Esophagus squamous epithelium (tissue), 4 donors: Measurements from ENCODE around the gene CABLES1.

Experiments
- CTCF ChIP-seq, 6 experiments: fragments of 450-650 bp in 4 of 6; fragments of 200-600 bp in 2 of 6; sonication (generic) in 2 of 6; IDR thresholded peaks; one replicate each; pipeline ENCODE4 v1.5.1; 2016 to 2019; ENCODE audit warnings: antibody characterized with exemption in 6 of 6, mild to moderate bottlenecking in 4 of 6, moderate library complexity in 4 of 6
- POLR2A ChIP-seq, 4 donors: fragments of 450-650 bp; IDR thresholded peaks; one replicate each; pipeline ENCODE4 v1.6.1; 2017; ENCODE audit warnings: antibody characterized with exemption in 4 of 4, mild to moderate bottlenecking in 4 of 4, moderate library complexity in 3 of 4

- TF ChIP-seq CTCF (IDR thresholded peaks at IDR 0.05) (no peak), POLR2A (IDR thresholded peaks at IDR 0.05) (no peak)
These were observed 139.6 kb downstream of the CABLES1 start for GRCh38 chr18:23274638-23275482.
